Measurements from ENCODE around the gene DPM3. TPM values are rescaled to one million over a fixed set of nuclear protein-coding genes. Genes with fewer than 3 reads are reported as not detected.

Gene DPM3
- total and polyA plus RNA-seq, 2 of the 4 experiments (the other 2 are of a cell fraction): 29.0 to 129 TPM

DNA sequence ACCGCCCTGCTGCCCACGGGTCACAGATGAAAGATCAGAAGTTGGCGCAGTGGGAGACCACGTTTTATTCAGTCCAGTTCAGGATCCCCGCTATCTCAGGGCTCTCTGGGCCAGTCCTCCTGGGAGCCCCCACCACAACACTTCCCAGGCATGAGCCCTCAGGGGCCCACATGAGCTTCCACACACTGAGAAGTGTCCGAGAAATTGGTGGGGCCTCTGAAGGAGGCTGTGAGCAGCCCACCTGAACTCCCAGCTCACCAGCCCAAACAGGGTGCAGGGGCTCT lies 45.4 kb upstream of the DPM3 start:
- Histone ChIP-seq H3K4ac (ENCODE audit: low read depth, low read length) (no peak overlapping the region), H3K23ac (ENCODE audit: low read depth, low read length) (no peak overlapping the region), H3K4me2 (ENCODE audit: low read depth, low read length) (no peak overlapping the region), H4K91ac (ENCODE audit: insufficient read depth, low read depth, low read length) (no peak overlapping the region), H4K8ac (ENCODE audit: low read depth in 2 of 2, low read length in 2 of 2) (no peak overlapping the region), H3K9me1 (ENCODE audit: insufficient read depth, low read length) (no peaks in the 10 kb centered on the region), H2BK120ac (ENCODE audit: low read depth, low read length) (no peak overlapping the region), H2AK9ac (replicated peaks; ENCODE audit: low read depth, low read length, poor library complexity) (no peak overlapping the region), H3K56ac (ENCODE audit: extremely low read depth, insufficient read depth, low read length) (no peak overlapping the region), H2BK15ac (ENCODE audit: low read depth, low read length) (no peak overlapping the region), H2AFZ (replicated peaks; ENCODE audit: low read length, poor library complexity) (no peak overlapping the region), H3K4me1 (ENCODE audit: control insufficient read depth, insufficient read depth, low read length) (no peaks in the 10 kb centered on the region), H3K18ac (ENCODE audit: low read depth, low read length) (no peak overlapping the region), H3K4me3 (ENCODE audit: insufficient read depth, low read depth, low read length) (no peak overlapping the region), H2AK5ac (ENCODE audit: low read depth, low read length) (no peak overlapping the region), H3K27ac (ENCODE audit: insufficient read depth, low read length) (no peak overlapping the region), H2BK5ac (ENCODE audit: low read depth, low read length, poor library complexity, severe bottlenecking) (no peak overlapping the region), H3K9ac (ENCODE audit: low read depth, low read length) (no peak overlapping the region), H3K36me3 (ENCODE audit: control insufficient read depth, insufficient read depth, low read length) (peaks cover 13% of the 10 kb centered on the region), H4K5ac (ENCODE audit: low read depth, low read length) (no peak overlapping the region), H3K79me1 (ENCODE audit: low read depth in 1 of 2, low read length in 2 of 2) (no peaks in the 10 kb centered on the region), H3K27me3 (ENCODE audit: control insufficient read depth, insufficient read depth, low read length) (no peaks in the 10 kb centered on the region), H2BK20ac (ENCODE audit: low read depth, low read length) (no peak overlapping the region), H4K20me1 (ENCODE audit: insufficient read depth, low read length) (no peaks in the 10 kb centered on the region), H3K14ac (replicated peaks; ENCODE audit: low read depth, low read length) (no peak overlapping the region), H3K9me3 (ENCODE audit: control insufficient read depth, insufficient read depth, low read length) (no peaks in the 10 kb centered on the region)
- ChIA-PET POLR2A (ENCODE audit: unreplicated experiment) (no interaction called here), CTCF (no interaction called here)
- no peak for TF ChIP-seq MAZ (IDR thresholded peaks at IDR 0.05; ENCODE audit: borderline replicate concordance, low read depth, low read length)
- no TSS peak for BruUV-seq (replicated peaks)
- dilution Hi-C loops (cut with HindIII; ENCODE audit: low sequenced_read_pairs, unreplicated experiment): no loop called here
- in situ Hi-C loops (cut with MboI; ENCODE audit: low sequenced_read_pairs): no loop called here
- DNase-seq (no peak), ATAC-seq (ENCODE audit: low read depth) (no peak; the same call in 1 of the 2 replicates)
- intact Hi-C loops (cut with micrococcal nuclease): no loop called here
- WGBS, 2 experiments (ENCODE audit: extremely low coverage in 2 of 2, insufficient read length in 1 of 2): no CpG with 5 or more reads among the region's 6 CpGs
